Measurements from ENCODE around the gene SPOP.
A peak's percentile ranks its signal among the peaks of the same experiment; 100 is the strongest.
"Not testable (repeated sequence)": the region's sequence is repeated elsewhere in the genome, so short reads cannot be mapped to it uniquely, and the experiment has no call there.

Gene SPOP

GRCh38 chr17:49646056-49646390, 31.9 kb downstream of the SPOP start:
- H3K4me3 ChIP-seq (ENCODE audit: low read length), result peak overlapping the region; percentile 76
- not testable (repeated sequence) for H3K9me3 ChIP-seq (ENCODE audit: control insufficient read depth, low read length); DNase-seq (ENCODE audit: low read depth); H3K36me3 ChIP-seq (ENCODE audit: control insufficient read depth, insufficient read depth, low read length, severe bottlenecking); H3K27me3 ChIP-seq (replicated peaks; ENCODE audit: control insufficient read depth, insufficient read depth, low read length)
- peak overlapping the region; percentile 73 for H3K9ac ChIP-seq (ENCODE audit: low read length)
- peaks cover 29% of the 10 kb centered on the region for H3K4me1 ChIP-seq (ENCODE audit: control insufficient read depth, insufficient read depth, low read length)

DNA sequence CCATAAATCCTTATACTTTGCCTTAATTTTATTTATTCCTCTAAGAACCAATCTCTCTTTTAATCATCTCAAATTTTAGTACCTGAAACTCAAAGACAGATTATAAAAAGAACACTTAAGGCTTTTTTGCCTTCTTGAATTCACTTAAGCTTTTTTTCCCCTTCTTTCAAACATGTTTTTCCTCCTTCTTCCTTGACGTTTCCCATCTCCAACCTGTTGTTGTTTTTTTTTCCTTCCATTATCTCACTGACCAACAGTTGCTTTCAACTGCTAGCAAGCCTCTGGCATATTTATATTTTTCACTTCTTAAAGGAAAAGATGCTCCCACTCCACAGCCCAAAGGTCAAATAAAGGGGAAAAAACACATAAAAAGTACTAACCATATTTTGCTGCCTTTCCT, 32.2 kb downstream of the SPOP start:
- H3K36me3 ChIP-seq (ENCODE audit: control insufficient read depth, insufficient read depth, low read length, severe bottlenecking), result no peaks in the 10 kb centered on the region
- H3K9ac ChIP-seq (ENCODE audit: low read length), result peak overlapping the region; percentile 73
- no peak for DNase-seq (ENCODE audit: low read depth)
- no peaks in the 10 kb centered on the region for H3K27me3 ChIP-seq (replicated peaks; ENCODE audit: control insufficient read depth, insufficient read depth, low read length)
- no peak overlapping the region for H3K4me3 ChIP-seq (ENCODE audit: low read length)
- peaks cover 29% of the 10 kb centered on the region for H3K4me1 ChIP-seq (ENCODE audit: control insufficient read depth, insufficient read depth, low read length)
- H3K9me3 ChIP-seq (ENCODE audit: control insufficient read depth, low read length), result no peaks in the 10 kb centered on the region

DNA sequence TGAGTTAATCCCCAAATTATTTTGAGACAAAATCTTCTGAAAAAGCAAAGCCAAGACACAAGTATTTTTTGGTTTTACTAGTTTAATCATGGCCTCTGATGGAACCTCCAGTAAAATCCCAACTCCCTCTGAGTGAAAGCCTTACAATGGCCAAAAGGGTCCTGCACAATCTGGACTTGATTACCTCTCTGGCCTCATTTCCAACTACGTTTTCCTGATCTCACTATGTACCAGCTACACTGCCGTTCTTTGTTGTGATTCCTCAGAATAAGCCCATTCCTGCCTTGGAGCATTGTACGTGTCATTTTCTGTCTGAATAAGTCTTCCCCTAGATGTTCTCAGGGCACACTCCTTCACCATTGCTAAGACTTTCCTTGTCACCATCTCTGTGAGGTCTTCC, 37.3 kb downstream of the SPOP start:
- no peaks in the 10 kb centered on the region for H3K27me3 ChIP-seq (replicated peaks; ENCODE audit: control insufficient read depth, insufficient read depth, low read length)
- H3K4me3 ChIP-seq (ENCODE audit: low read length), result no peak overlapping the region
- DNase-seq (ENCODE audit: low read depth), result no peak
- H3K36me3 ChIP-seq (ENCODE audit: control insufficient read depth, insufficient read depth, low read length, severe bottlenecking), result peaks cover 8% of the 10 kb centered on the region
- no peak overlapping the region for H3K9ac ChIP-seq (ENCODE audit: low read length)
- H3K4me1 ChIP-seq (ENCODE audit: control insufficient read depth, insufficient read depth, low read length), result peaks cover 29% of the 10 kb centered on the region
- no peaks in the 10 kb centered on the region for H3K9me3 ChIP-seq (ENCODE audit: control insufficient read depth, low read length)

- DNase-seq (ENCODE audit: low read depth), result no peak
- Histone ChIP-seq H3K27me3 (replicated peaks; ENCODE audit: control insufficient read depth, insufficient read depth, low read length) (no peaks in the 10 kb centered on the region), H3K9me3 (ENCODE audit: control insufficient read depth, low read length) (no peaks in the 10 kb centered on the region), H3K4me3 (ENCODE audit: low read length) (no peak overlapping the region), H3K4me1 (ENCODE audit: control insufficient read depth, insufficient read depth, low read length) (peaks cover 35% of the 10 kb centered on the region), H3K9ac (ENCODE audit: low read length) (no peak overlapping the region), H3K36me3 (ENCODE audit: control insufficient read depth, insufficient read depth, low read length, severe bottlenecking) (peaks cover 8% of the 10 kb centered on the region)
Measured at GRCh38 chr17:49638818-49639217, 39.1 kb downstream of the SPOP start.

GRCh38 chr17:49637739-49638138, 40.2 kb downstream of the SPOP start:
- Histone ChIP-seq H3K4me3 (ENCODE audit: low read length) (no peak overlapping the region), H3K4me1 (ENCODE audit: control insufficient read depth, insufficient read depth, low read length) (peaks cover 46% of the 10 kb centered on the region), H3K9ac (ENCODE audit: low read length) (no peak overlapping the region), H3K36me3 (ENCODE audit: control insufficient read depth, insufficient read depth, low read length, severe bottlenecking) (peaks cover 8% of the 10 kb centered on the region), H3K9me3 (ENCODE audit: control insufficient read depth, low read length) (no peaks in the 10 kb centered on the region), H3K27me3 (replicated peaks; ENCODE audit: control insufficient read depth, insufficient read depth, low read length) (no peaks in the 10 kb centered on the region)
- no peak for DNase-seq (ENCODE audit: low read depth)

- peaks cover 50% of the 10 kb centered on the region for H3K4me1 ChIP-seq (ENCODE audit: control insufficient read depth, insufficient read depth, low read length)
- DNase-seq (ENCODE audit: low read depth), result peak; percentile 62
- no peaks in the 10 kb centered on the region for H3K9me3 ChIP-seq (ENCODE audit: control insufficient read depth, low read length)
- no peaks in the 10 kb centered on the region for H3K27me3 ChIP-seq (replicated peaks; ENCODE audit: control insufficient read depth, insufficient read depth, low read length)
- peaks cover 8% of the 10 kb centered on the region for H3K36me3 ChIP-seq (ENCODE audit: control insufficient read depth, insufficient read depth, low read length, severe bottlenecking)
- no peak overlapping the region for H3K4me3 ChIP-seq (ENCODE audit: low read length)
- no peak overlapping the region for H3K9ac ChIP-seq (ENCODE audit: low read length)
Measured at GRCh38 chr17:49637050-49637449, 40.8 kb downstream of the SPOP start.

- DNase-seq (ENCODE audit: low read depth), result no peak
- H3K4me3 ChIP-seq (ENCODE audit: low read length), result no peak overlapping the region
- peak overlapping the region; percentile 30 for H3K9ac ChIP-seq (ENCODE audit: low read length)
- peaks cover 66% of the 10 kb centered on the region for H3K4me1 ChIP-seq (ENCODE audit: control insufficient read depth, insufficient read depth, low read length)
- H3K9me3 ChIP-seq (ENCODE audit: control insufficient read depth, low read length), result no peaks in the 10 kb centered on the region
- H3K27me3 ChIP-seq (replicated peaks; ENCODE audit: control insufficient read depth, insufficient read depth, low read length), result no peaks in the 10 kb centered on the region
- peaks cover 8% of the 10 kb centered on the region for H3K36me3 ChIP-seq (ENCODE audit: control insufficient read depth, insufficient read depth, low read length, severe bottlenecking)
Measured at GRCh38 chr17:49635121-49635520, 42.8 kb downstream of the SPOP start.

DNA sequence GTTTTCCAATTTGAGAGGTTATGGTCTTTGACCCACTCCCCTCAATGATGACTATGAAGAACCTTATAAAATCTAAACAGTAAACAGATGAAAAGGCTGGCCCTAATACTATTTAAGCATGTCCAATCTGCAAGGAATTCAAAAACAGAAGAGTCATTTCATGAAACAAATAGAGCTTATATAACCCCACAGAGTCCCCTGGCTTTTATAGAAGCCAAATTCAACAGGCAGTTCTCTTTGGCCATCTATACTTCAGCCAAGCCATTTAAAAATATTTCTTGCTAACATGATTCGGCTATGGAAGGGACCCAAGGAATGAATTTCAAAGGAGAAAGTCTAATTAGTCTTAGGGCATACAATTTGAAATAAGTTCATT, 43.4 kb downstream of the SPOP start:
- peaks cover 73% of the 10 kb centered on the region for H3K4me1 ChIP-seq (ENCODE audit: control insufficient read depth, insufficient read depth, low read length)
- H3K4me3 ChIP-seq (ENCODE audit: low read length), result peak overlapping the region; percentile 14
- no peaks in the 10 kb centered on the region for H3K27me3 ChIP-seq (replicated peaks; ENCODE audit: control insufficient read depth, insufficient read depth, low read length)
- H3K9ac ChIP-seq (ENCODE audit: low read length), result peak overlapping the region; percentile 33
- no peaks in the 10 kb centered on the region for H3K9me3 ChIP-seq (ENCODE audit: control insufficient read depth, low read length)
- DNase-seq (ENCODE audit: low read depth), result peak; percentile 39
- H3K36me3 ChIP-seq (ENCODE audit: control insufficient read depth, insufficient read depth, low read length, severe bottlenecking), result peaks cover 5% of the 10 kb centered on the region

DNA sequence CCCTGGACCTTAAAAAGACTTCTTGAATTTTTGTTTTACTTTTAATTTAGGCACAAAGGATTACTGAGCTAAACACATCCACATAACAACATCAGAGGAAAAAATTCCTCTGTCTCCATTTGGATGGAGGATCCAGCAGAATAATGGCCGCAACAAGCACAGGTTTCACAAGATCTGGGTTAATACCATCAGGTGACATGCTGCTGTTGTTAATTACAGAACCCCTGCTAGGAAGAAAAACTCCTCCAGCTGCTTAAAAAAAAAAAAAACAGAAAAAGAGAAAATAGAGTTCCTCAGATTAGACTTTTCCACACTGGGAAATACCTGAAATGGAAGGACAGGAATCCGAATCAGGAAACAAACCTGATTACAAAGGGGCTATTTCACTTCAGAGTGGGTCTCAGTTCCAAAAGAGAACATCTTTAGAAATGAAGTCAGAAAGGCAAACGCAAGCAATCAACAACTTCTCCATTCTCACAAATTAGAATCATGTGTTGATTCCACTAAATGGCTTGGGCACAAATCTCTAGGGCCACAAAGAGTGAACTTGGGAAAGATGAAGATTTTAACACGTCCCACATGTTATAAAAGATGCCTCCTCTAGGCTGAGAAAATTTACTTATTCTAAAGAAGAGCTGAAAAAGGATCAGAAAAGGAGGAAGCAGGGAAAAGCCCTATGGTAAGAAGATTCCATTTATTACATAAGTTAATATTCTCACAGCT, 44.0 kb downstream of the SPOP start:
- H3K36me3 ChIP-seq (ENCODE audit: control insufficient read depth, insufficient read depth, low read length, severe bottlenecking), result peaks cover 2% of the 10 kb centered on the region
- H3K27me3 ChIP-seq (replicated peaks; ENCODE audit: control insufficient read depth, insufficient read depth, low read length), result no peaks in the 10 kb centered on the region
- H3K4me3 ChIP-seq (ENCODE audit: low read length), result peak overlapping the region; percentile 14
- H3K4me1 ChIP-seq (ENCODE audit: control insufficient read depth, insufficient read depth, low read length), result peaks cover 78% of the 10 kb centered on the region
- H3K9ac ChIP-seq (ENCODE audit: low read length), result peak overlapping the region; percentile 33
- no peak for DNase-seq (ENCODE audit: low read depth)
- H3K9me3 ChIP-seq (ENCODE audit: control insufficient read depth, low read length), result no peaks in the 10 kb centered on the region

- H3K4me3 ChIP-seq (ENCODE audit: low read length), result peak overlapping the region; percentile 19
- H3K9me3 ChIP-seq (ENCODE audit: control insufficient read depth, low read length), result no peaks in the 10 kb centered on the region
- no peak for DNase-seq (ENCODE audit: low read depth)
- no peaks in the 10 kb centered on the region for H3K27me3 ChIP-seq (replicated peaks; ENCODE audit: control insufficient read depth, insufficient read depth, low read length)
- H3K9ac ChIP-seq (ENCODE audit: low read length), result peak overlapping the region; percentile 33
- no peaks in the 10 kb centered on the region for H3K36me3 ChIP-seq (ENCODE audit: control insufficient read depth, insufficient read depth, low read length, severe bottlenecking)
- peaks cover 85% of the 10 kb centered on the region for H3K4me1 ChIP-seq (ENCODE audit: control insufficient read depth, insufficient read depth, low read length)
Measured at GRCh38 chr17:49633250-49633649, 44.6 kb downstream of the SPOP start.

- no peak for DNase-seq (ENCODE audit: low read depth)
- no peaks in the 10 kb centered on the region for H3K27me3 ChIP-seq (replicated peaks; ENCODE audit: control insufficient read depth, insufficient read depth, low read length)
Measured at GRCh38 chr17:49632201-49632600, 45.7 kb downstream of the SPOP start.

GRCh38 chr17:49631496-49631895, 46.4 kb downstream of the SPOP start:
- Histone ChIP-seq H3K36me3 (ENCODE audit: control insufficient read depth, insufficient read depth, low read length, severe bottlenecking) (no peaks in the 10 kb centered on the region), H3K9ac (ENCODE audit: low read length) (no peak overlapping the region), H3K4me3 (ENCODE audit: low read length) (no peak overlapping the region), H3K27me3 (replicated peaks; ENCODE audit: control insufficient read depth, insufficient read depth, low read length) (no peaks in the 10 kb centered on the region), H3K4me1 (ENCODE audit: control insufficient read depth, insufficient read depth, low read length) (peaks cover 87% of the 10 kb centered on the region), H3K9me3 (ENCODE audit: control insufficient read depth, low read length) (no peaks in the 10 kb centered on the region)
- no peak for DNase-seq (ENCODE audit: low read depth)

More at GRCh38 chr17:49632201-49632600, 45.7 kb downstream of the SPOP start:
- H3K9ac ChIP-seq (ENCODE audit: low read length), result no peak overlapping the region
- H3K4me3 ChIP-seq (ENCODE audit: low read length), result no peak overlapping the region
- no peaks in the 10 kb centered on the region for H3K36me3 ChIP-seq (ENCODE audit: control insufficient read depth, insufficient read depth, low read length, severe bottlenecking)
- peaks cover 90% of the 10 kb centered on the region for H3K4me1 ChIP-seq (ENCODE audit: control insufficient read depth, insufficient read depth, low read length)
- H3K9me3 ChIP-seq (ENCODE audit: control insufficient read depth, low read length), result no peaks in the 10 kb centered on the region
